Ovary (tissue), 9 donors: Measurements from ENCODE around the gene PARD3. TPM values are rescaled to one million over a fixed set of nuclear protein-coding genes. Genes with fewer than 3 reads are reported as not detected.
A peak's percentile ranks its signal among the peaks of the same experiment; 100 is the strongest.

Experiments used
- DNase-seq, 5 donors: peaks; one replicate each; pipeline ENCODE4 v3.0.0-alpha.2; 2019 to 2020
- H3K27ac ChIP-seq, 2 donors: fragments of 200-600 bp; one replicate each; pipeline versions ENCODE4 v1.5.1 to v1.8.0; 2019 to 2022
- H3K27me3 ChIP-seq: fragments of 200-600 bp; one replicate; pipeline ENCODE4 v1.8.0; 2022
- H3K36me3 ChIP-seq: fragments of 200-600 bp; sonication (generic); one replicate; pipeline ENCODE4 v1.5.1; 2019
- H3K4me1 ChIP-seq: one replicate; pipeline ENCODE4 v1.8.1; 2013; ENCODE audit warnings: mild to moderate bottlenecking, moderate library complexity; ENCODE audit not compliant: insufficient read depth
- H3K4me3 ChIP-seq: fragments of 200-600 bp; sonication (generic); one replicate; pipeline ENCODE4 v1.5.1; 2017
- H3K9me3 ChIP-seq, 2 donors: fragments of 200-600 bp in 1 of 2; sonication (generic) in 1 of 2; one replicate each; pipeline versions ENCODE4 v1.5.1 to v1.8.1; 2013 to 2019; ENCODE audit warnings: mild to moderate bottlenecking in 1 of 2, moderate library complexity in 1 of 2
- EP300 ChIP-seq: sonication (generic); formaldehyde crosslinking; IDR thresholded peaks from one replicate; pipeline ENCODE4 v1.6.1; 2017; ENCODE audit warnings: antibody characterized with exemption
- POLR2A ChIP-seq: fragments of 450-650 bp; IDR thresholded peaks from one replicate; pipeline ENCODE4 v1.6.1; 2017; ENCODE audit warnings: antibody characterized with exemption, mild to moderate bottlenecking, moderate library complexity
- WGBS, 3 donors: extraction: QIAGEN DNeasy Blood & Tissue Kit in 1 of 3; methylation state at CpG; one replicate each; pipeline versions ENCODE4 v1.1.5 to v1.1.7; 2013 to 2017; 5-methylcytosine and 5-hydroxymethylcytosine counted together
- intact Hi-C, 4 donors: fragments of 100-400 bp; cut with DNase I; formaldehyde crosslinking; loops; one replicate each; pipeline versions ENCODE4 v1.11.0 to v1.15.1; 2022 to 2023
- polyA plus RNA-seq, 2 donors: library from polyadenylated mRNA; stranded (reverse); fragments of 200-250 nt in 1 of 2; fragments of 350-450 nt in 1 of 2; fragmentation: Illumina TruSeq in 1 of 2; extraction: RNeasy Lipid Tissue Mini Kit (QIAGEN cat#74804) in 1 of 2; gene quantifications; one replicate each; pipeline ENCODE4 v1.2.3, GENCODE V29; 2013 to 2014
- total RNA-seq, 7 donors: library from RNA; depleted of rRNA in 2 of 7; stranded (reverse); fragments of >200 nt in 2 of 7; fragmentation: NEBNext Ultra II Directional in 3 of 7; extraction: Animal tissue kit (Norgen Biotek cat#: 25700) in 3 of 7; gene quantifications; one replicate each; pipeline versions ENCODE4 v1.1.0 to v1.2.4, GENCODE V29; 2016 to 2023
- TF ChIP-seq, protein P1 (sequence below), 3 donors: fragments of 450-650 bp in 2 of 3; fragments of 200-600 bp in 1 of 3; IDR thresholded peaks; one replicate each; pipeline versions ENCODE4 v1.5.1 to v1.8.0; 2016 to 2022; ENCODE audit warnings: antibody characterized with exemption in 3 of 3, mild to moderate bottlenecking in 1 of 3
- donor health status: DM: no; HTN: no; CAD: no; lungs with moderate emphysema.
- donor health status: DM: no; HTN: no; CAD: no.
- donor health status: Bipolar disorder and iron deficiency.
- donor health status: DM: yes; HTN: yes; CAD: no.
- donor health status: DM: no; HTN: no; CAD: no.
- donor health status: DM: yes; HTN: yes; CAD: no.

Gene PARD3
- total and polyA plus RNA-seq, 9 donors = 31.8 to 92.3 (median 67.1) TPM

DNA sequence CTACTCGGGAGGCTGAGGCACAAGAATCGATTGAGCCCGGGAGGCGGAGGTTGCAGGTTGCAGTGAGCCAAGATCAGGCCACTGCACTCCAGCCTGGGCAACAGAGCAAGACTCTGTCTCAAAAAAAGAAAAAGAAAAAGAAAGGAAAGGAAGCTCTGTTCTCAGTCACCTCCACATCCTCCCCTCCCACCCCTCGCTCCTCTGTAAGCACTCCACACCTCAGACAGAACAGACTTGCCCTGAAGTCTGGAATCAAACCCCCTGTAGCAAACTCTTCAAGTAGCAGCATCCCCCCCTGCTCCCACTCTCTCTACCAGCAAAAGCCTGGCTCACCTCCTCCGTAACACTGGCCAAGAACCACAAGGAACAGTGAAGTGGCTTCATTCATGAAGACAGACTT, 66.7 kb downstream of the PARD3 start:
- 94 to 98% (median 97%) methylated on average over 6 of the region's 6 CpGs for WGBS, 3 donors
- H3K36me3 ChIP-seq = no peaks in the 10 kb centered on the region

DNA sequence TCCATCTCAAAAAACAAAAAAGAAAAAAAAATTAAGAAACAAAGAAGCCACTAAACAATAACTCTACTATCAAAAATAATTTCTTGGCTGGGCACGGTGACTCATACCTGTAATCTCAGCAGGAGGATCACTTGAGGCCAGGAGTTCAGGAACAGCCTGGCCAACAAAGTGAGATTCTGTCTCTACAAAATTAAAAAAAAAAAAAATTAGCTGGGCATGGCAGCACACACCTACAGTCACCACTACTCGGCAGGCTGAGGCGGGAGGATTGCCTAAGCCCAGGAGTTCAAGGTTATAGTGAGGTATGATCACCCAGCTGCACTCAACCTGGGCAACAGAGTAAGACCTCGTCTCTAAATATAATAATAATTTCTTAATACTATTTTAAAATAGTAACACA, 69.0 kb downstream of the PARD3 start:
- Histone ChIP-seq H3K36me3 (no peaks in the 10 kb centered on the region), H3K4me1 (peaks cover 13% of the 10 kb centered on the region), H3K9me3 (no peaks in the 10 kb centered on the region), H3K27ac (no peak overlapping the region), H3K4me3 (no peak overlapping the region), H3K27me3 (no peaks in the 10 kb centered on the region)
- intact Hi-C loops = no loop called here
- 60 to 67% (median 66%) methylated on average over 4 of the region's 4 CpGs for WGBS, 3 donors
- TF ChIP-seq, protein P1, sequence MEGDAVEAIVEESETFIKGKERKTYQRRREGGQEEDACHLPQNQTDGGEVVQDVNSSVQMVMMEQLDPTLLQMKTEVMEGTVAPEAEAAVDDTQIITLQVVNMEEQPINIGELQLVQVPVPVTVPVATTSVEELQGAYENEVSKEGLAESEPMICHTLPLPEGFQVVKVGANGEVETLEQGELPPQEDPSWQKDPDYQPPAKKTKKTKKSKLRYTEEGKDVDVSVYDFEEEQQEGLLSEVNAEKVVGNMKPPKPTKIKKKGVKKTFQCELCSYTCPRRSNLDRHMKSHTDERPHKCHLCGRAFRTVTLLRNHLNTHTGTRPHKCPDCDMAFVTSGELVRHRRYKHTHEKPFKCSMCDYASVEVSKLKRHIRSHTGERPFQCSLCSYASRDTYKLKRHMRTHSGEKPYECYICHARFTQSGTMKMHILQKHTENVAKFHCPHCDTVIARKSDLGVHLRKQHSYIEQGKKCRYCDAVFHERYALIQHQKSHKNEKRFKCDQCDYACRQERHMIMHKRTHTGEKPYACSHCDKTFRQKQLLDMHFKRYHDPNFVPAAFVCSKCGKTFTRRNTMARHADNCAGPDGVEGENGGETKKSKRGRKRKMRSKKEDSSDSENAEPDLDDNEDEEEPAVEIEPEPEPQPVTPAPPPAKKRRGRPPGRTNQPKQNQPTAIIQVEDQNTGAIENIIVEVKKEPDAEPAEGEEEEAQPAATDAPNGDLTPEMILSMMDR (IDR thresholded peaks at IDR 0.05) = no peak
- no peak for TF ChIP-seq EP300
- no peak for TF ChIP-seq POLR2A
- no peak for DNase-seq

More for the DNA sequence above, 66.7 kb downstream of the PARD3 start:
- intact Hi-C loops = no loop called here
- Histone ChIP-seq H3K27ac (no peak overlapping the region), H3K4me3 (no peak overlapping the region), H3K9me3 (no peaks in the 10 kb centered on the region), H3K27me3 (no peaks in the 10 kb centered on the region), H3K4me1 (peaks cover 15% of the 10 kb centered on the region)
- no peak for DNase-seq
- TF ChIP-seq POLR2A = no peak

DNA sequence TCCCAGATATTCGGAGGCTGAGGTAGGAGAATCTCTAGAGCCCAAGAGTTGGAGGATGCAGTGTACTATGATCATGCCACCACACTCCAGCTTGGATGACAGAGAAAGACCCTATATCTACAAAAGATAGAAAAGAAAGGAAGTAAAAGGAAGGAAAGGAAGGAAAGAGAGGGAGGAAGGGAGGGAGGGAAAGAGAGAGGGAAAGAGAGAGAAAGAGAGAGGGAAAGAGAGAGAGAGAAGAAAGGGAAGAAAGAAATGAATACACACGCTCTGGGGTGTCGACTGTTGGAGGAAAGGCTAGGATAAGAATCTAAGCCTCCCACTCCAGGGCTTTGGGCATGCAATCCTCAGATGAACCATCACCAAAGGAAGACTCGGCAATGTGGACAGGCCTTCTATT, 69.9 kb downstream of the PARD3 start:
- H3K4me3 ChIP-seq = no peak overlapping the region
- no peak for TF ChIP-seq EP300
- TF ChIP-seq, protein P1 (IDR thresholded peaks at IDR 0.05) = no peak
- H3K36me3 ChIP-seq = no peaks in the 10 kb centered on the region
- no peaks in the 10 kb centered on the region for H3K9me3 ChIP-seq
- peaks cover 16% of the 10 kb centered on the region for H3K4me1 ChIP-seq
- no peak for DNase-seq
- H3K27me3 ChIP-seq = no peaks in the 10 kb centered on the region
- no peak overlapping the region for H3K27ac ChIP-seq
- intact Hi-C loops = no loop called here
- 93 to 97% (median 96%) methylated on average over 4 of the region's 4 CpGs for WGBS, 3 donors

DNA sequence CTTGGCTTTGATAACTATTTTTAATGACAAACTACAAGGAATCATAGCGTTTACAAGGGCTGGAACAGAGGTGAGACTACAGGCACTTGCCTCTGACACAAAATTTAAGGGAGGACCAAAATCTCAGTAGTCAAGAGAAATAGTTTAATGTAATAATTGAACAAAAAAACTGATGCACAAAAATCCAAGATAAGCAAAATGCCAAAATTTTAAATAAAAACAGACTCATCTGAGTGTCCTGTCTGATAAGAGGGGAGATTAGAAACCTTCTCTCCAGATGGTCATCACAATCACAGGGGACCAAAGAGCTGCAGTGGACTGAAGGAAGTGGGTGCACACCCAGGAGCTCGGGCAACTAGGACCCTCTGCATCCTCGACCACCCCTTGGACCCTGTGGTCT, 70.5 kb downstream of the PARD3 start:
- Histone ChIP-seq H3K4me3 (no peak overlapping the region), H3K36me3 (no peaks in the 10 kb centered on the region), H3K27ac (peak overlapping the region in 1 of 2 donors; percentile 4), H3K9me3 (no peaks in the 10 kb centered on the region), H3K4me1 (peaks cover 16% of the 10 kb centered on the region), H3K27me3 (no peaks in the 10 kb centered on the region)
- TF ChIP-seq, protein P1 (IDR thresholded peaks at IDR 0.05) = no peak
- TF ChIP-seq EP300 (no peak), POLR2A (no peak)
- WGBS, 3 donors = 87 to 90% (median 88%) methylated on average over 3 of the region's 3 CpGs
- intact Hi-C loops = loop anchor here in 1 of 4 donors (5.0 kb wide), 1 partner anchor 33 kb away; no protein-coding TSS in a partner anchor
- DNase-seq = no peak

DNA sequence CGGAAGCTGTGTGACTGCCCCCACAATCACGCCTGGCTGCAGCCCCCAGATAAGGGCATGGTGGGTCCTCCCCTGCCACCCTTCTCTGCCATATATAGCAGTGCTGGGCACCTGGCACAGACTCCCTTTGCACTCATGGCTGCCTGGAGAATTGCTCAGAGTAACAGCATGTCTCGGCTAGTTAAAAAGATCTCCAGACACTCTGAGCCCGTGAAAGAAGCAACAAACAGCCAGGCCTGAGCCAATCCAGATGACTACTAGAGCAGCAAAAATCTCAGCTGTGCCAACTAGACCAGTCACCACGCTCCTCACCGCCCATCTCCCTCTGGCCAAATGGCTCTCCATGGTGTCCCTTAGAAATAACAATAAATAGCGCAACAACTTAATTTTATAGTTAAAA, 71.3 kb downstream of the PARD3 start:
- Histone ChIP-seq H3K4me3 (no peak overlapping the region), H3K27me3 (no peaks in the 10 kb centered on the region), H3K36me3 (no peaks in the 10 kb centered on the region), H3K4me1 (peaks cover 19% of the 10 kb centered on the region), H3K27ac (peak overlapping the region in 1 of 2 donors; percentile 4), H3K9me3 (no peaks in the 10 kb centered on the region)
- WGBS, 3 donors = 34 to 39% (median 37%) methylated on average over 7 of the region's 7 CpGs
- TF ChIP-seq POLR2A (no peak), EP300 (no peak)
- TF ChIP-seq, protein P1 (IDR thresholded peaks at IDR 0.05) = no peak
- DNase-seq = peak in 1 of 5 donors; percentile 29
- intact Hi-C loops = loop anchor here in 1 of 4 donors (5.0 kb wide), 1 partner anchor 33 kb away; no protein-coding TSS in a partner anchor
